ENCODE measurements around the gene EXOC2.
"Not testable (repeated sequence)": the region's sequence is repeated elsewhere in the genome, so short reads cannot be mapped to it uniquely, and the experiment has no call there.

The EXOC2 gene

GRCh38 chr6:635233-635632 is 57.7 kb downstream of the EXOC2 start:
- no peak for DNase-seq (ENCODE audit: low read depth)

DNA sequence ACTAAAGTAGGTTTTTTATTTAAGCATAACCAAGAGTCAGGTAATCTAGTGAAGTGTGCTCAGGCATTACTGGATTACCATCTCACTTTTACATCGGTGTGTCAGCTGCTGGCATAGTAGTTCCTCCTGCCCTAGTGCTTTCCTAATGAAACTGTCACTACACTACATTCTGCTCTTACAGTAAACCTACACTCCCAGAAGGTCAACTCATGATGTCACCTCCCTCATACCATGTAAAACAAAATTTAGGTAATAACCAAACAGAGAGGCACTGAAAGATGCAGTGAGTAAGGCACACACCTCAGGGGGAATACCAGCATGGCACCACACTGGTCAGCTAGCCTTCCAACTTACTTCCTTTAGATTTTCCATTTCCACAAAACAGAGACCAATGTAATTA is 59.3 kb downstream of the EXOC2 start:
- DNase-seq (ENCODE audit: low read depth) = no peak

GRCh38 chr6:628766-629165 is 64.2 kb downstream of the EXOC2 start:
- DNase-seq (ENCODE audit: low read depth) = no peak

DNA sequence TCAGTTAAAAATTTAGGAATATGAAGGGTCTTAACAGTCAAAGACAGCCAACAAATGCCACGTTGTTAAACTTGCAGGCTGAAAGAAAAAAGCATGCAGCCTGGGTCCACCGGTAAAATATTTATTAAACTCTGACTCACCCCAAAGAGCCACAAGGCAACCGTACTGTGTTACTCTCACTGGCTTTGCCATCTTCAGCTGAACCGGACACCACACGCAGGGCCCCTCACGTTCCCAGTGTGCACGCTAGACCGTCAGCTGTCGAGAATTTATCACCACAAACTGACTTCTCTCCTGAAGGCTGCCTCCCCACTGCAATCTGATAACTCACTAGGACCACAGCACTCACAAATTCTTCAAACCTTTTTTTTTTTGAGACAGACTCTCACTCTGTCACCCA is 66.7 kb downstream of the EXOC2 start:
- DNase-seq (ENCODE audit: low read depth) = peak; percentile 38

- DNase-seq (ENCODE audit: low read depth) = peak; percentile 67
Observed at GRCh38 chr6:624979-625378, 68.0 kb downstream of the EXOC2 start.

- DNase-seq (ENCODE audit: low read depth) = no peak
Observed at GRCh38 chr6:622462-622861, 70.5 kb downstream of the EXOC2 start.

DNA sequence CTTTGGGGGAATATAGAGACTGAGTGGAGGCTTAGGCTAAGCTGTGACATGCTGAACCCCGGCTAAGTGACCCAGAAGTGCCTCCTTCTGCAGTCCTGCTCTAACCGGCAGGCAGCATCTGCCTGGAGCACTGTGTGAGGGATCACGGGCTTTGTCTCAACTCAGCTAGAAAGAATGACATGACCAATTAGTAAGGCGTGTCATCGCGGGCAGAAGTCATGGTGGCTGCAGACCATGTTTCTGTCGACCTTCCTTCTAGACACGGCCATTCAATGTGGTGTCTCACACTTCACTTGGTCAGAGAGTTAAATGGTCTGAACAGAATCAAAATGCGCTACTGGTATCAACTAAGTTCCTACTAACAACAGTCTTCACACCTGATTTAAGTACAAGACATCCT is 71.0 kb downstream of the EXOC2 start:
- peak; percentile 43 for DNase-seq (ENCODE audit: low read depth)

- no peak for DNase-seq (ENCODE audit: low read depth)
Observed at GRCh38 chr6:620950-621349, 72.0 kb downstream of the EXOC2 start.

GRCh38 chr6:620166-620565 is 72.8 kb downstream of the EXOC2 start:
- DNase-seq (ENCODE audit: low read depth) = no peak

DNA sequence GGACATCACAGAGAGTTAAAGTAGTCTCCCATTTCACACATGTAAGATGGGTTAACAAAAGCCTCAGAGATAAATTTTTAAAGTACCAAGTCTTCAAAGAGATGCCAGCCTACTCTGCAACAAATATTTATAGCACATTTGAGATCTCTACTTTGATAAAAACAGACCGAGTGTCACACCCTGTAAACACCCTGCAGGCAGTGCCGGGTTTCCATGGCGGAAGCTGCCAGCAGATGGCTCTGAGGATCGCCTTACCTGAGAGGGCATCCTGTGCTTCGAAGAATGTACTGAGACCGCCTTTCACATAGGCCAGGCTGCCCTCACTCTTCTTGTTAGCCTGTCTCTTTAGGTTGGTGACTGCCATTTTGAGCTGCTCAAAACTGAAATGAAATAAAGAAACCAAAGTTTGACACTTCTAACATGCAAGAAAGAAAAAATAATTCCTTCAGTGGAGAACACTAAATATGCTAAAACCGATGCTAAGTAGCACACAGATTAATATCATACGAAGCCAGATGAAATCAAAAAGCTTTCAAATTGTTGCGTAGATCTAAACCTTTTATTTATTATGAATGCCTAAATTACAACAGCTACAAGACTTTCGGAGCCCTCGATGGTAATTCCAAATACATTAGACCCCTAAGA is 75.4 kb downstream of the EXOC2 start:
- DNase-seq (ENCODE audit: low read depth) = no peak

DNA sequence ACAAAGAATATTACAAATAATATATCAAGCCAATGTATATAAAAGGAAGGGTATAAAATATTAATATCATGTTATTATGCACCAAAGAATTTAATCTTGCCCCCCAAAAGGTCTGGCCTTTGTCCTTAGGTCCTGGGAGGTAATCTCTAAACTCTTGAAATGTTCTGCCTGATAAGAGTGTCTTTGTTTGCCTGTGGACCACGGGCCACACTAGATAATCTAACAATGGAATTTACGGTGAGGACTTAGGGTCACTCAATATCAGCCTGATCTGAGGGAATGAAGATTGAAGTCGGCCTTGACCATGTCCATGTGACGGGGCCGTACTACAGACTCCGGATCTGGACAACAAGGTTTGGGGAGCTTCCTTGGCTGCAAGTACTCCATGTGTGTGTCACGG is 79.0 kb downstream of the EXOC2 start:
- no peak for DNase-seq (ENCODE audit: low read depth)

- DNase-seq (ENCODE audit: low read depth) = no peak
Observed at GRCh38 chr6:611928-612327, 81.0 kb downstream of the EXOC2 start.

GRCh38 chr6:610882-611281 is 82.1 kb downstream of the EXOC2 start:
- no peak for DNase-seq (ENCODE audit: low read depth)

GRCh38 chr6:609905-610304 is 83.0 kb downstream of the EXOC2 start:
- DNase-seq (ENCODE audit: low read depth) = no peak

GRCh38 chr6:606829-607379 is 86.0 kb downstream of the EXOC2 start:
- no peak for DNase-seq (ENCODE audit: low read depth)

DNA sequence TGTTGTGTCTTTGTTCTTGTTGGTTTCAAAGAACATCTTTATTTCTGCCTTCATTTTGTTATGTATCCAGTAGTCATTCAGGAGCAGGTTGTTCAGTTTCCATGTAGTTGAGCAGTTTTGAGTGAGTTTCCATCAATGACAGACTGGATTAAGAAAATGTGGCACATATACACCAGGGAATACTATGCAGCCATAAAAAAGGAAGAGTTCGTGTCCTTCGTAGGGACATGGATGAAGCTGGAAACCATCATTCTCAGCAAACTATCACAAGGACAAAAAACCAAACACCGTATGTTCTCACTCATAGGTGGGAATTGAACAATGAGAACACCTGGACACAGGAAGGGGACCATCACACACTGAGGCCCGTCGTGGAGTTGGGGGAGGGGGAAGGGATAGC is 87.0 kb downstream of the EXOC2 start:
- DNase-seq (ENCODE audit: low read depth) = not testable (repeated sequence)

DNA sequence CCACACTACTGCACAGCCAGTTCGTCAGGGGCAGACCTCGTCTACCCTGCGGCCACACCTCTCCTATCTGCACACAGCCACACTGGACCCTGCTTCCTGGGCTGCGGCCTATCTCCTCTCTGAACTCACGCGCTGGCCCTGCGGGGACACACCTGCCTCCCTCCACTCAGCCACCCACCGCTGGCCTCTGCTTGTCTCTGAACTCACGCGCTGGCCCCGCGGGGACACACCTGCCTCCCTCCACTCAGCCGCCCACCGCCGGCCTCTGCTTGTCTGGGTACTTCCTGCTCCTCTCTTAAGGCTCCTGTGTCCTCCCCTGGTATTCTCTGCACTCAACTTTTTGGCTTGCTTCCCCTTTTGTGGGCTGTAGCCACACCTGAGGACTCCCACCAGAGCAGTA is 88.4 kb downstream of the EXOC2 start:
- DNase-seq (ENCODE audit: low read depth) = no peak

DNA sequence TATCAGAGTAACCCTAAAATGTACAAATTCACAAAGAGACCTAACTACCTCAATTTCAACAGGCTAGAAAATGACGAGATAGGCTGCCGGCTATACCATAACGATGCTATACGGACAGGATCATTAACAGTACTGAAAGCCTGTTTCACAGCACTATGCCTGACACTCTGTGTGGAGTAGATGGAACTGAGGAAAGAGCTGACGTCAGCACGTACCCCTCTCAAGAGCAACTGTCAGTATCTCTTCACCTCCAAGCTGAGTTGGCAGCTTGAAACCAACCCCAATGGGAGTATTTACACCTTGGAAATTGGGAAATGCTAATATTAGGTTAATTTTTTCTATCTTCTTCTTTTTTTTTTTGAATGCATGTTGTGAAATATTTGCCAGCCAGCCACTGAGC is 89.7 kb downstream of the EXOC2 start:
- no peak for DNase-seq (ENCODE audit: low read depth)

GRCh38 chr6:599576-600448 is 93.1 kb downstream of the EXOC2 start:
- no peak for DNase-seq (ENCODE audit: low read depth)

DNA sequence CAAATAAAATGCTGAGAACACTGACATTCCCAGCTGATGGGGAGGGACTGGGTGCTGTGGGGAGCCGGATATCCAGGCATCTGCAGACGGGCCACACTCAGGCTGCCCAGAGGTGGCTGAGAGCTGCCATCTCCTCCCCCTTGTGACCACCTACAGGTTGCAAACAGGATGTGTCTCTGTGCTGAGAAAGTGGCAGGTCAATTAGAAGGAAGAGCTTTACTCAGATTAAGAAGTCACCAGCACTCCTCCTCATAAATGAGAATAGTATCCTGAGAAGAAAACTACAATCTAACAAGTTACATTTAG is 99.1 kb downstream of the EXOC2 start:
- no peak for DNase-seq (ENCODE audit: low read depth)

DNA sequence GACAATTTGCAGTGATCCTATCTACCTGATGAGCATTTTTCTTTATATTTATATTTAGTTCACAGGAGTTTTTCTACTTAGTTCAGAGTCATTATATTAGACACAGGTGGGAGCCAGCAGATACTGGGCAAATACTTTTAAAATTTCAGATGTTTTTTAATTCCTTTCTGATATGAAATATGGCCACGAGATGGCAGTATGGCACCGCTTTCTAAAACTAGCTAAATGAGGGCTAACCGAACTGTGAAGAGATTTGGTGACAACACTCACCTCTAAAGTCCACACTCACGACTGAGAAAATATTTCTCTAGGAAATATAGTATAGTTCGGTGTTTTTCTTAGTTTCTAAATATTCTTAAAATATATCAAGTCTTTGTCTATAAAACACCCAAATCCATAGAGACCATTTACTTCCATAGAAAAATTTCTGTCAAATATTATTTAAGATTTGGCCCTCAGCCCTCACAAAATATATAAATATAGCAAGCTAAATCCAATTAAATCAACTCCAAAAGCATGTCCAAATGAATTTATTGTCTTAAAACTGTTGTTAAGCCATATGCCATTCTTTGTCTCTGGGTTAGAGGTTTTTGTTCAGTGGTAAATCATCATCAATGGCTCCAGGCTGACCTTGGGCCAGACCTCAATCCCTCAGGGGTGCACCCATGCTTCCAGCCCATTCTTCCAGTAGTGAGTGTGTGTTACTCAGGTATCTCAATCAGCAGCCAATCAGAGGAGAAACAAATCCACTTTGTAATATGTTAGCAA is 99.6 kb downstream of the EXOC2 start:
- DNase-seq (ENCODE audit: low read depth) = peak; percentile 62

DNA sequence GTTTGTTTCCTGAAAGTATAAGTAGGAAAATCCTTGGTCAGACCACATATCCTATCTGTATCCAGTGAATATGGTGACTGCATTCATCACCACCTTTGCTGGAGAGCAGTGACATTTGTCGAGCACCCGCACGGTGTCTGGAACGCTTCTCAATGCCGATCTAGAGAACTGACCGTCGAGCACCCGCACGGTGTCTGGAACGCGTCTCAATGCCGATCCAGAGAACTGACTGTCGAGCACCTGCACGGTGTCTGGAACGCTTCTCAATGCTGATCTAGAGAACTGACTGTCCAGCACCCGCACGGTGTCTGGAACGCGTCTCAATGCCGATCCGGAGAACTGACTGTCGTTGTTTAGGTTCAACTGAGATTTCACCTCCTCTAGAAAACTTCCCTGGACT is 103.8 kb downstream of the EXOC2 start:
- no peak for DNase-seq (ENCODE audit: low read depth)

GRCh38 chr6:586553-586952 is 106.4 kb downstream of the EXOC2 start:
- DNase-seq (ENCODE audit: low read depth) = no peak

All from EH (cell line).